HFFc6 (cell line): ENCODE measurements around the gene NTM. TPM values are rescaled to one million over a fixed set of nuclear protein-coding genes. Genes with fewer than 3 reads are reported as not detected.
A peak's percentile ranks its signal among the peaks of the same experiment; 100 is the strongest.

Experiments used
- DNase-seq: peaks from one replicate; pipeline ENCODE4 v3.0.0-alpha.2; 2018
- H3K27ac Mint-ChIP-seq: 2 replicates; pipeline ENCODE4 v1.8.0; 2020; ENCODE audit warnings: mild to moderate bottlenecking, mixed read lengths
- H3K27me3 Mint-ChIP-seq: 2 replicates; pipeline ENCODE4 v1.8.0; 2021; ENCODE audit warnings: mild to moderate bottlenecking, moderate library complexity, mixed read lengths; ENCODE audit not compliant: insufficient read depth
- H3K36me3 Mint-ChIP-seq: 2 replicates; pipeline ENCODE4 v1.8.0; 2021; ENCODE audit warnings: low read depth, mixed read lengths
- H3K4me1 Mint-ChIP-seq: 2 replicates; pipeline ENCODE4 v1.8.0; 2020; ENCODE audit warnings: low read depth, mixed read lengths
- H3K4me3 Mint-ChIP-seq: 2 replicates; pipeline ENCODE4 v1.8.0; 2020; ENCODE audit warnings: mild to moderate bottlenecking, moderate library complexity, mixed read lengths
- H3K9me3 Mint-ChIP-seq: 2 replicates; pipeline ENCODE4 v1.8.0; 2020; ENCODE audit warnings: mild to moderate bottlenecking, mixed read lengths
- total RNA-seq, 6 experiments: library from RNA; stranded (reverse); fragmentation: NEBNext Ultra II Directional; extraction: Animal tissue kit (Norgen Biotek cat#: 25700); gene quantifications; 2 replicates in 1 of 6; 3 replicates in 5 of 6; pipeline ENCODE4 v1.2.3, GENCODE V29; 2021
- TF ChIP-seq, protein P1 (sequence below): fragments of 200-600 bp; sonication (generic); IDR thresholded peaks from 2 replicates; pipeline ENCODE4 v1.5.0; 2021; ENCODE audit warnings: antibody characterized with exemption, mild to moderate bottlenecking

Gene NTM
- total RNA-seq, 6 experiments from 2014 or later: 18.3 to 23.6 (median 21.7) TPM

DNA sequence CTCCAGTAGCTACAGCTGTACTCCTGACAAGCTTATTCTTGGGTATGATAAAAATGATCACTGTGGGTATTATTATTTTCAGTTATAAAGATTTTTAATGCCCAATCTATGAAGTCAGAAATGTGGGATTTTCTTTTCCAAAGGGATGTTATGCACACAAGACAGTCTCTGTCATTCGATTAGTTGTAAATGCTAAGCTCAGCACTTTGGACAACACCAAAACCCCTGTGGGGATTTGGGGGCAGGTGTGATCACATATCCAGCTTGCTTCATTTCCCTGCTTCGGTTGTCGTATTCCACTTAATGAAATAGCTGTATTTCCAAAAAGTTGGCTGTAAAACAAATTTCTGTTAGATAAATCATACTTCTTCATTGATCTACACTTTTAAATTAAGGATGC is 931.5 kb downstream of the NTM start:
- H3K27me3 Mint-ChIP-seq: no peaks in the 10 kb centered on the region
- H3K36me3 Mint-ChIP-seq: no peaks in the 10 kb centered on the region
- no peak overlapping the region for H3K27ac Mint-ChIP-seq
- H3K4me3 Mint-ChIP-seq: no peak overlapping the region
- no peak for DNase-seq
- H3K9me3 Mint-ChIP-seq: no peaks in the 10 kb centered on the region
- TF ChIP-seq, protein P1, sequence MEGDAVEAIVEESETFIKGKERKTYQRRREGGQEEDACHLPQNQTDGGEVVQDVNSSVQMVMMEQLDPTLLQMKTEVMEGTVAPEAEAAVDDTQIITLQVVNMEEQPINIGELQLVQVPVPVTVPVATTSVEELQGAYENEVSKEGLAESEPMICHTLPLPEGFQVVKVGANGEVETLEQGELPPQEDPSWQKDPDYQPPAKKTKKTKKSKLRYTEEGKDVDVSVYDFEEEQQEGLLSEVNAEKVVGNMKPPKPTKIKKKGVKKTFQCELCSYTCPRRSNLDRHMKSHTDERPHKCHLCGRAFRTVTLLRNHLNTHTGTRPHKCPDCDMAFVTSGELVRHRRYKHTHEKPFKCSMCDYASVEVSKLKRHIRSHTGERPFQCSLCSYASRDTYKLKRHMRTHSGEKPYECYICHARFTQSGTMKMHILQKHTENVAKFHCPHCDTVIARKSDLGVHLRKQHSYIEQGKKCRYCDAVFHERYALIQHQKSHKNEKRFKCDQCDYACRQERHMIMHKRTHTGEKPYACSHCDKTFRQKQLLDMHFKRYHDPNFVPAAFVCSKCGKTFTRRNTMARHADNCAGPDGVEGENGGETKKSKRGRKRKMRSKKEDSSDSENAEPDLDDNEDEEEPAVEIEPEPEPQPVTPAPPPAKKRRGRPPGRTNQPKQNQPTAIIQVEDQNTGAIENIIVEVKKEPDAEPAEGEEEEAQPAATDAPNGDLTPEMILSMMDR: no peak
- no peaks in the 10 kb centered on the region for H3K4me1 Mint-ChIP-seq

DNA sequence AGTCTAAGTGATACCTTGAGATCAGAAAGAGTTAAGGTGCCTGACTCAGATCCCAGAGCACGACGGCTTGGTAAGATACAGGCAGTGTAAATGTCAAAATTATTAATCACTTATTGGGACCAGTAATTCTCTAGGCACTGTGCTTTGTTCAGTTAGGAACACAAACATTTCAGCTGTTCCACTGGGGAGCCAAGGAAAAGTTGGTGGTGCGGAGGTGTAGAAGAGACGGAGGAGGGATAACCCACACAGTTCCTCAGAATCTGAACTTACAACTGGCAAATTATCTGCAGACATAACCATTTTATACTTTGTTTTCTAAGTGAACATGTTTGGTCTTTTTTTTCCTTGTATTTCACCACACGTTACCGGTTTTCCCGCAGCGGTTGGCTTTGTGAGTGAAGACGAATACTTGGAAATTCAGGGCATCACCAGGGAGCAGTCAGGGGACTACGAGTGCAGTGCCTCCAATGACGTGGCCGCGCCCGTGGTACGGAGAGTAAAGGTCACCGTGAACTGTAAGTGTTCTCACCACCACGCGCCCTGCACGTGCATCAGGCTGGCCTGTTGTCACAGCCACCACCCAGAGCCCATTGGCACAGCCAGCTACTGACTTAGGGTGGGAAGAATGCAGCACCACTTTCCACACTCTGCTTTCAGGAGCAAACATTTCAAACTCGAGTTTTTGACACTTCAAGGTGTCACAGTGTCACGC is 937.0 kb downstream of the NTM start:
- TF ChIP-seq, protein P1: no peak

DNA sequence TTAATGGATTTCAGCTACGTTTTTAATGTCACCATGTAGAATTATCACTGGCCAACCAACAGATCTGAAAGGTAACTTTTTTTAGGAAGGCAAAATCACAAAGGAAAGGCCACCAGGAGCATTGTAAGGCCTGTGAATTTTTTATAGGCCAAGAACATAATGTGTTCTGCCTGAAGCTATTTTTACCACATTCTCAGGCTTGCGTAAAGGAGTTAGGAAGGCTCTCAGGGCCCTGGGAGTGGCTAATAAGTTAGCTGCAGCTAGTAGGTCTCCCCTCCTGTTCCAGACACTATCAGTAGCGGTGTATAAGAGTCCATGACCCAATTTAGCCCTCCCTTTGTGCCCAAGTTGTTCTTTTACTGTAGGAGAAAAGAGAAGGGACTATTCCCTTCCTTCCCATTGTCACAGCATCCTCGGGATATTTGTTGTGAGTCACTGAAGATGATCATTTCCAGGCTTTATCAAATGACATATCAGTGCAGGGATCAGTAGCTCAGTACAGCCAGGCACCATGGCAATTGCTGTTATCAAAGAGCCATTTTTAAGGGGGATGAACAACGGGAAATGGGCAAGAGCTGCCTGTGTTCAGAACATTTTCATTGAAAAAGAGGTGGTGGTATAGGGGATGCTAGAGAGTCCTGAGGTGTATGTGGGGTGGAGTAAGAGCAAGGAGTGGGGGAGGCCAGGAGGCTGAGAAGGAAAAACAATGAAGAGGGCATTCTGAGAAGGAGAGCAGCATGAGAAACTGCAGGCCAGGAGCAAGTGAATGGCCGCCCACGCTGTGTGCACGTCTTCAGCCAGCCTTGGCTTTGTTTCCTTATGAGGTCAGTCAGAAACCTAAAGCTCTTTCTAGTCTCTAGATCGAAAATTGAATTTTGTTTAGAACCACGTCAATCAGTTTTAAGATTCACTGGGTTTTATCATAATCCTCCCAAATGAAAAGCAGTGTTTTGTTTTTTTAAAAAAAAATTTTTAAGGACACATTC is 940.3 kb downstream of the NTM start:
- TF ChIP-seq, protein P1: no peak
- Mint-ChIP-seq H3K9me3 (no peaks in the 10 kb centered on the region), H3K27me3 (no peaks in the 10 kb centered on the region), H3K27ac (no peak overlapping the region), H3K4me1 (peaks cover 29% of the 10 kb centered on the region), H3K4me3 (no peak overlapping the region), H3K36me3 (no peaks in the 10 kb centered on the region)
- no peak for DNase-seq

More for the DNA sequence above, 937.0 kb downstream of the NTM start:
- no peak overlapping the region for H3K27ac Mint-ChIP-seq
- H3K36me3 Mint-ChIP-seq: no peaks in the 10 kb centered on the region
- no peaks in the 10 kb centered on the region for H3K27me3 Mint-ChIP-seq
- no peaks in the 10 kb centered on the region for H3K9me3 Mint-ChIP-seq
- H3K4me3 Mint-ChIP-seq: no peak overlapping the region
- peaks cover 25% of the 10 kb centered on the region for H3K4me1 Mint-ChIP-seq
- DNase-seq: no peak

DNA sequence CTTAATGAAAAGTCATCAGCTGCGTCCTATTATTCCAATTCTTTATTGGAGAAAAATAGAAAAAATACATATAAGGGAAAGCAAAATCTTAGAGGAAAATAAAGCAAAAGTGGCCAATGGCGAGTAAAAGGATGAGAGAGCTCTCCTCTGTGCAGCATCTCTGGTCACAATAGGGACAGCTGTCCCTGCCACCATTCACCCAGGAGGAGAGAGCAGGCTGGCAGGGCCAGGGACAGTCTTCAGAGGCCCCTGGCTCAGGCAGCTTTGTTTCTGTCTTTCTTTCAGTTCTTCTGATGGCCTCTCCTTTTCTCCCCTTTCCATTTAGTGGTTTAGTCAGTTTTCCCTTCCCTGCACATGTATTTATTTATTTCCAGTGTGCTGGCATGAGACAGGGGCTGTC is 941.3 kb downstream of the NTM start:
- H3K27me3 Mint-ChIP-seq: no peaks in the 10 kb centered on the region
- TF ChIP-seq, protein P1: no peak
- DNase-seq: no peak
- no peak overlapping the region for H3K4me3 Mint-ChIP-seq
- peaks cover 29% of the 10 kb centered on the region for H3K4me1 Mint-ChIP-seq
- no peaks in the 10 kb centered on the region for H3K9me3 Mint-ChIP-seq
- H3K36me3 Mint-ChIP-seq: no peaks in the 10 kb centered on the region
- no peak overlapping the region for H3K27ac Mint-ChIP-seq

DNA sequence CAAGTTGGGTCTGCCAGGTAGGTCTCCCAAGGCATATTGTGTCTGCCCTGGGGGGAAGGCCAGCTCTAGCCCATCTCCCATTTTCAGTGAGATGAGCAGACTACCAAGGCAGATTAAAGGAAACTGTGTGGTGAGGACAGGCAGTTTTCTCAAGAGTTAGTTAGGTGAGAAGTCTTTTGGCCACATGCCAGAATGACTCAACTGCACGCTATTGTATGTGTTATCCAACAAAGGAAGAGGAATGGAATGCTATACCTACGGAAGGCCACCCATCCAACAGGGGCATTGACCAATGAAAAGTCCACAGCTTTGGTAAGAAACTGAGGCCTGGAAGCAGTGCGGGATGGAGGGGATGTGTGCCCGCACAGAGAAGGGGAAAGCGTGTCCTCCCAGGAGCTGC is 941.7 kb downstream of the NTM start:
- no peaks in the 10 kb centered on the region for H3K9me3 Mint-ChIP-seq
- peaks cover 29% of the 10 kb centered on the region for H3K4me1 Mint-ChIP-seq
- peak; percentile 45 for DNase-seq
- no peak overlapping the region for H3K27ac Mint-ChIP-seq
- no peaks in the 10 kb centered on the region for H3K27me3 Mint-ChIP-seq
- TF ChIP-seq, protein P1: no peak
- H3K36me3 Mint-ChIP-seq: no peaks in the 10 kb centered on the region
- no peak overlapping the region for H3K4me3 Mint-ChIP-seq
